Tibial nerve (tissue), 4 donors: Measurements from ENCODE around the gene CARHSP1.

Source experiments
- CTCF ChIP-seq, 5 experiments: fragments of 200-600 bp in 3 of 5; fragments of 450-650 bp in 2 of 5; sonication (generic) in 3 of 5; IDR thresholded peaks; one replicate each; pipeline ENCODE4 v1.5.1; 2016 to 2019; ENCODE audit warnings: antibody characterized with exemption in 5 of 5, mild to moderate bottlenecking in 3 of 5, moderate library complexity in 2 of 5
- EP300 ChIP-seq, 2 donors: sonication (generic); formaldehyde crosslinking; IDR thresholded peaks; one replicate each; pipeline ENCODE4 v1.6.1; 2017; ENCODE audit warnings: antibody characterized with exemption in 2 of 2, mild to moderate bottlenecking in 1 of 2
- POLR2A ChIP-seq, 2 donors: fragments of 450-650 bp; IDR thresholded peaks; one replicate each; pipeline ENCODE4 v1.6.1; 2017; ENCODE audit warnings: antibody characterized with exemption in 2 of 2, mild to moderate bottlenecking in 2 of 2, moderate library complexity in 2 of 2

GRCh38 chr16:8831871-8832716 is 36.7 kb downstream of the CARHSP1 start:
- TF ChIP-seq CTCF (IDR thresholded peaks at IDR 0.05) (no peak), POLR2A (IDR thresholded peaks at IDR 0.05) (no peak), EP300 (IDR thresholded peaks at IDR 0.05) (no peak)
